ENCODE results near the gene SPPL2C.
"Not testable (repeated sequence)": the region's sequence is repeated elsewhere in the genome, so short reads cannot be mapped to it uniquely, and the experiment has no call there.

The SPPL2C gene

GRCh38 chr17:45850011-45850410 lies 5.3 kb downstream of the SPPL2C start:
- DNase-seq (ENCODE audit: low read depth), result no peak

GRCh38 chr17:45850468-45850867 lies 5.8 kb downstream of the SPPL2C start:
- no peak for DNase-seq (ENCODE audit: low read depth)

- no peak for DNase-seq (ENCODE audit: low read depth)
These were observed 6.3 kb downstream of the SPPL2C start for GRCh38 chr17:45851022-45851421.

- no peak for DNase-seq (ENCODE audit: low read depth)
These were observed 6.8 kb downstream of the SPPL2C start for GRCh38 chr17:45851464-45851863.

- DNase-seq (ENCODE audit: low read depth), result no peak
These were observed 7.2 kb downstream of the SPPL2C start for GRCh38 chr17:45851873-45852272.

- DNase-seq (ENCODE audit: low read depth), result no peak
These were observed 8.0 kb downstream of the SPPL2C start for GRCh38 chr17:45852535-45853297.

- DNase-seq (ENCODE audit: low read depth), result no peak
These were observed 9.5 kb downstream of the SPPL2C start for GRCh38 chr17:45854209-45854608.

GRCh38 chr17:45855691-45856336 lies 11.1 kb downstream of the SPPL2C start:
- no peak for DNase-seq (ENCODE audit: low read depth)

- DNase-seq (ENCODE audit: low read depth), result no peak
These were observed 13.5 kb downstream of the SPPL2C start for GRCh38 chr17:45857977-45858708.

GRCh38 chr17:45861165-45861564 lies 16.5 kb downstream of the SPPL2C start:
- DNase-seq (ENCODE audit: low read depth), result no peak

GRCh38 chr17:45862127-45862526 lies 17.4 kb downstream of the SPPL2C start:
- DNase-seq (ENCODE audit: low read depth), result not testable (repeated sequence)

- no peak for DNase-seq (ENCODE audit: low read depth)
These were observed 19.4 kb downstream of the SPPL2C start for GRCh38 chr17:45863857-45864654.

- no peak for DNase-seq (ENCODE audit: low read depth)
These were observed 22.5 kb downstream of the SPPL2C start for GRCh38 chr17:45867171-45867570.

GRCh38 chr17:45867702-45868101 lies 23.0 kb downstream of the SPPL2C start:
- DNase-seq (ENCODE audit: low read depth), result no peak

- DNase-seq (ENCODE audit: low read depth), result no peak
These were observed 23.6 kb downstream of the SPPL2C start for GRCh38 chr17:45868276-45868675.

- DNase-seq (ENCODE audit: low read depth), result no peak
These were observed 25.1 kb downstream of the SPPL2C start for GRCh38 chr17:45869676-45870341.

GRCh38 chr17:45870342-45870974 lies 25.8 kb downstream of the SPPL2C start:
- no peak for DNase-seq (ENCODE audit: low read depth)

- no peak for DNase-seq (ENCODE audit: low read depth)
These were observed 27.0 kb downstream of the SPPL2C start for GRCh38 chr17:45871718-45872117.

GRCh38 chr17:45873728-45874127 lies 29.0 kb downstream of the SPPL2C start:
- DNase-seq (ENCODE audit: low read depth), result no peak

- no peak for DNase-seq (ENCODE audit: low read depth)
These were observed 29.5 kb downstream of the SPPL2C start for GRCh38 chr17:45874151-45874550.

GRCh38 chr17:45876539-45876938 lies 31.9 kb downstream of the SPPL2C start:
- no peak for DNase-seq (ENCODE audit: low read depth)

All from GM04503 (cell line).